Lower leg skin (tissue), 4 donors: ENCODE results near the gene MUC2. TPM values are rescaled to one million over a fixed set of nuclear protein-coding genes. Genes with fewer than 3 reads are reported as not detected.
A peak's percentile ranks its signal among the peaks of the same experiment; 100 is the strongest.

Experiments
- DNase-seq, 2 donors: peaks; one replicate each; pipeline ENCODE4 v3.0.0-alpha.2; 2019; ENCODE audit warnings: low spot score in 2 of 2
- H3K4me3 ChIP-seq: fragments of 200-600 bp; sonication (generic); 2 replicates; pipeline ENCODE4 v1.5.1; 2017; ENCODE audit warnings: mild to moderate bottlenecking, low read depth; ENCODE audit not compliant: poor library complexity, severe bottlenecking
- CTCF ChIP-seq, 3 donors: fragments of 450-650 bp; IDR thresholded peaks; one replicate each; pipeline ENCODE4 v1.5.1; 2016; ENCODE audit warnings: antibody characterized with exemption in 3 of 3, mild to moderate bottlenecking in 3 of 3, moderate library complexity in 2 of 3
- POLR2A ChIP-seq, 2 donors: fragments of 450-650 bp; IDR thresholded peaks; one replicate each; pipeline ENCODE4 v1.6.1; 2016 to 2017; ENCODE audit warnings: antibody characterized with exemption in 2 of 2, mild to moderate bottlenecking in 1 of 2, moderate library complexity in 1 of 2
- WGBS, 2 donors: methylation state at CpG; one replicate each; pipeline ENCODE4 v1.1.5; 2018; 5-methylcytosine and 5-hydroxymethylcytosine counted together
- intact Hi-C: fragments of 100-400 bp; cut with DNase I; formaldehyde crosslinking; loops from one replicate; pipeline ENCODE4 v1.15.0; 2023; ENCODE audit warnings: low total_unique reads
- total RNA-seq, 4 donors: library from RNA; depleted of rRNA; stranded (reverse); fragments of >200 nt; gene quantifications; one replicate each; pipeline ENCODE4 v1.1.0, GENCODE V29; 2016

MUC2 gene
- total RNA-seq, 4 donors from 2014 or later, result 0.02 TPM; not detected in 3

GRCh38 chr11:1070594-1071462, 3.8 kb upstream of the MUC2 start:
- intact Hi-C loops, result no loop called here
- TF ChIP-seq POLR2A (IDR thresholded peaks at IDR 0.05) (no peak), CTCF (IDR thresholded peaks at IDR 0.05) (no peak)
- no peak overlapping the region for H3K4me3 ChIP-seq
- WGBS, 2 donors, result 82 to 87% methylated on average over 7 to 9 of the region's 9 CpGs
- DNase-seq, result no peak

- no peak for TF ChIP-seq POLR2A (IDR thresholded peaks at IDR 0.05)
- 72 to 85% methylated on average over 21 of the region's 21 CpGs for WGBS, 2 donors
- no peak overlapping the region for H3K4me3 ChIP-seq
- intact Hi-C loops, result no loop called here
- DNase-seq, result no peak
Observed at GRCh38 chr11:1071571-1072115, 3.0 kb upstream of the MUC2 start.

GRCh38 chr11:1072116-1072820, 2.4 kb upstream of the MUC2 start:
- no peak for TF ChIP-seq CTCF (IDR thresholded peaks at IDR 0.05)
- TF ChIP-seq POLR2A (IDR thresholded peaks at IDR 0.05), result no peak
- intact Hi-C loops, result no loop called here
- DNase-seq, result no peak
- H3K4me3 ChIP-seq, result no peak overlapping the region
- WGBS, 2 donors, result 58 to 61% methylated on average over 17 to 18 of the region's 18 CpGs

- DNase-seq, result no peak
- WGBS, 2 donors, result 73 to 83% methylated on average over 8 to 9 of the region's 9 CpGs
- no peak overlapping the region for H3K4me3 ChIP-seq
- TF ChIP-seq CTCF (IDR thresholded peaks at IDR 0.05), result no peak
- no peak for TF ChIP-seq POLR2A (IDR thresholded peaks at IDR 0.05)
- intact Hi-C loops, result no loop called here
Observed at GRCh38 chr11:1072821-1073231, 1.8 kb upstream of the MUC2 start.

- TF ChIP-seq CTCF (IDR thresholded peaks at IDR 0.05), result no peak
- no peak for TF ChIP-seq POLR2A (IDR thresholded peaks at IDR 0.05)
- intact Hi-C loops, result no loop called here
- DNase-seq, result peak in 1 of 2 donors; percentile 42
- WGBS, 2 donors, result 13 to 16% methylated on average over 8 to 12 of the region's 13 CpGs
- no peak overlapping the region for H3K4me3 ChIP-seq
Observed at GRCh38 chr11:1073261-1073724, 1.4 kb upstream of the MUC2 start.

- TF ChIP-seq CTCF (IDR thresholded peaks at IDR 0.05) (no peak), POLR2A (IDR thresholded peaks at IDR 0.05) (no peak)
- no peak overlapping the region for H3K4me3 ChIP-seq
Observed at GRCh38 chr11:1073851-1074243, 827 bp upstream of the MUC2 start.

More at GRCh38 chr11:1073851-1074243, 827 bp upstream of the MUC2 start:
- DNase-seq, result no peak
- intact Hi-C loops, result no loop called here
- 72 to 79% methylated on average over 8 to 10 of the region's 11 CpGs for WGBS, 2 donors
